RPMI7951 (cell line): Measurements from ENCODE around the gene AKAP1. TPM values are rescaled to one million over a fixed set of nuclear protein-coding genes. Genes with fewer than 3 reads are reported as not detected.

Experiments
- DNase-seq: peaks from one replicate; pipeline ENCODE4 v3.0.0-alpha.2; 2012; ENCODE audit warnings: low read depth
- total RNA-seq: library from RNA; depleted of rRNA; stranded (reverse); fragments of >200 nt; shearing (Covaris generic); gene quantifications from 2 replicates; pipeline ENCODE4 v1.2.3, GENCODE V29; 2014; rRNA removed

Gene AKAP1
- 8.3 and 8.9 TPM in 2 replicates for total RNA-seq

GRCh38 chr17:57084802-57085447 is at the start of gene AKAP1:
Gene AKAP1 (plus strand): TSS chr17:57085246. CDS start chr17:57105465, 20,219 bp downstream.
- DNase-seq: peak; percentile 90

- DNase-seq: no peak
These were observed 49.0 kb upstream of the AKAP1 start for GRCh38 chr17:57035971-57036481.

GRCh38 chr17:57037411-57037810 is 47.6 kb upstream of the AKAP1 start:
- no peak for DNase-seq

GRCh38 chr17:57038486-57038885 is 46.6 kb upstream of the AKAP1 start:
- DNase-seq: no peak

GRCh38 chr17:57040571-57040970 is 44.5 kb upstream of the AKAP1 start:
- DNase-seq: no peak

- no peak for DNase-seq
These were observed 41.8 kb upstream of the AKAP1 start for GRCh38 chr17:57043276-57043675.

- no peak for DNase-seq
These were observed 39.8 kb upstream of the AKAP1 start for GRCh38 chr17:57044976-57045867.

GRCh38 chr17:57045868-57046704 is 39.0 kb upstream of the AKAP1 start:
- DNase-seq: no peak

- DNase-seq: no peak
These were observed 38.3 kb upstream of the AKAP1 start for GRCh38 chr17:57046749-57047148.

- no peak for DNase-seq
These were observed 37.0 kb upstream of the AKAP1 start for GRCh38 chr17:57048096-57048495.

- DNase-seq: no peak
These were observed 34.7 kb upstream of the AKAP1 start for GRCh38 chr17:57050306-57050705.

- DNase-seq: no peak
These were observed 33.1 kb upstream of the AKAP1 start for GRCh38 chr17:57051886-57052361.

- no peak for DNase-seq
These were observed 22.2 kb upstream of the AKAP1 start for GRCh38 chr17:57062865-57063264.

GRCh38 chr17:57067162-57067561 is 17.9 kb upstream of the AKAP1 start:
- DNase-seq: no peak

GRCh38 chr17:57067781-57068180 is 17.3 kb upstream of the AKAP1 start:
- no peak for DNase-seq

- no peak for DNase-seq
These were observed 16.8 kb upstream of the AKAP1 start for GRCh38 chr17:57068222-57068658.

GRCh38 chr17:57068707-57069106 is 16.3 kb upstream of the AKAP1 start:
- no peak for DNase-seq

GRCh38 chr17:57071991-57072944 is 12.8 kb upstream of the AKAP1 start:
- no peak for DNase-seq

- no peak for DNase-seq
These were observed 11.4 kb upstream of the AKAP1 start for GRCh38 chr17:57073626-57074025.

- no peak for DNase-seq
These were observed 9.9 kb upstream of the AKAP1 start for GRCh38 chr17:57075193-57075592.

- no peak for DNase-seq
These were observed 9.3 kb upstream of the AKAP1 start for GRCh38 chr17:57075785-57076184.
